ENCODE results near the gene LFNG.
"Not testable (repeated sequence)": the region's sequence is repeated elsewhere in the genome, so short reads cannot be mapped to it uniquely, and the experiment has no call there.

Gene LFNG

GRCh38 chr7:2520131-2520760, 672 bp downstream of the LFNG start:
- no peak for DNase-seq

GRCh38 chr7:2520761-2521290, 1.3 kb downstream of the LFNG start:
- no peak for DNase-seq

- DNase-seq = no peak
These were observed 1.8 kb downstream of the LFNG start for GRCh38 chr7:2521341-2521745.

- no peak for DNase-seq
These were observed 2.5 kb downstream of the LFNG start for GRCh38 chr7:2521952-2522591.

- no peak for DNase-seq
These were observed 3.3 kb downstream of the LFNG start for GRCh38 chr7:2522780-2523433.

- DNase-seq = no peak
These were observed 3.9 kb downstream of the LFNG start for GRCh38 chr7:2523461-2523936.

GRCh38 chr7:2523941-2524807, 4.6 kb downstream of the LFNG start:
- DNase-seq = no peak

- DNase-seq = no peak
These were observed 5.5 kb downstream of the LFNG start for GRCh38 chr7:2524808-2525657.

GRCh38 chr7:2525658-2526630, 6.4 kb downstream of the LFNG start:
- DNase-seq = no peak

GRCh38 chr7:2526659-2527504, 7.3 kb downstream of the LFNG start:
- no peak for DNase-seq

GRCh38 chr7:2527505-2528467, 8.2 kb downstream of the LFNG start:
- DNase-seq = no peak

- no peak for DNase-seq
These were observed 9.0 kb downstream of the LFNG start for GRCh38 chr7:2528481-2529095.

- no peak for DNase-seq
These were observed 9.8 kb downstream of the LFNG start for GRCh38 chr7:2529161-2530070.

- DNase-seq = no peak
These were observed 10.8 kb downstream of the LFNG start for GRCh38 chr7:2530071-2530987.

- DNase-seq = not testable (repeated sequence)
These were observed 11.6 kb downstream of the LFNG start for GRCh38 chr7:2530994-2531795.
